ENCODE results near the gene PRKCA.
A peak's percentile ranks its signal among the peaks of the same experiment; 100 is the strongest.
"Not testable (repeated sequence)": the region's sequence is repeated elsewhere in the genome, so short reads cannot be mapped to it uniquely, and the experiment has no call there.

PRKCA gene

DNA sequence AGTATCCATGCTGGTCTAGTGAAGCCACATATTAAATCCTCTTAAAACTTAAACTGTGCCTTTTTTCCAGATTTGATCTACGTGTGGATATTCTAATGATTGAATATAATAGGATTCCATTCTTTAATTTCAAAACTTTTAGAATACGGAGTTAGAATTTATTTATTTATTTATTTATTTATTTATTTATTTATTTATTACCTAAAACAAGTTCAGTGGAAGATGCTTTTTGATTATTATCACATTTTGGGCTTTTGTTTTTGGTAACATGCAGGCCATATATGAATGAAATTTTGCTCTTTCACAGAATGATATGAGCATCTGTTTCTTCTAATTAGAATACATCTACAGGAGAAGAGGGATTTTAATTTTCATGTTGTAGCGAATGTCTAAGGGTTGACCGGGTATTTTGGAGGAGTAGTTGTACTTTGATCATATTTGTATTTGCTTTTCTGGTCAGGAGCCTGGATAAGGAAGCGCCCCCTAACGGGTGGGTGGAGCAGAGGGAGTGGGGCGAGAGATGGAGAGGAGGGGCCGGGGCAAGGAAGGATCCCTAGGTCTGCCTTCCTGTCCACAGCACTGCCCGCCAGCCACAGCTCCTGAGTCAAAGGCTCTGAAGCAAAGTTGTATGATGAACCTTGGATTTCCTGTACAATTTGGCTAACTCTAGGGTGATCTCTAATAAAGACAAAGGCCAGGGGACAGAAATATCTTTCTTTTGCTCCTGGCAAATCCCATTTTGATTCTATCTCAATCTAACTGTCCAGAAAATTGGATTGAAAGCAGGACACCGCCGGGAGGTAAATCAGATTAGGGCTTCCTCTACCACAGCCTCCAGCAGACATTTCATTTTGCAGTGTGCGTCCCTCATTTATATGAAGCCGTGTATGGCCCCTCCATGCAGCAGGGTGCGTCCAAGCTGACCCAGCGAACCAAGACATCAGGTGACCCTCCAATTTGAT is 149.1 kb downstream of the PRKCA start:
- Histone ChIP-seq H3K36me3 (no peaks in the 10 kb centered on the region), H3K27ac (no peak overlapping the region), H3K9me3 (no peaks in the 10 kb centered on the region), H3K4me1 (no peaks in the 10 kb centered on the region), H3K4me3 (no peak overlapping the region), H3K27me3 (no peaks in the 10 kb centered on the region)
- TF ChIP-seq, protein P1, sequence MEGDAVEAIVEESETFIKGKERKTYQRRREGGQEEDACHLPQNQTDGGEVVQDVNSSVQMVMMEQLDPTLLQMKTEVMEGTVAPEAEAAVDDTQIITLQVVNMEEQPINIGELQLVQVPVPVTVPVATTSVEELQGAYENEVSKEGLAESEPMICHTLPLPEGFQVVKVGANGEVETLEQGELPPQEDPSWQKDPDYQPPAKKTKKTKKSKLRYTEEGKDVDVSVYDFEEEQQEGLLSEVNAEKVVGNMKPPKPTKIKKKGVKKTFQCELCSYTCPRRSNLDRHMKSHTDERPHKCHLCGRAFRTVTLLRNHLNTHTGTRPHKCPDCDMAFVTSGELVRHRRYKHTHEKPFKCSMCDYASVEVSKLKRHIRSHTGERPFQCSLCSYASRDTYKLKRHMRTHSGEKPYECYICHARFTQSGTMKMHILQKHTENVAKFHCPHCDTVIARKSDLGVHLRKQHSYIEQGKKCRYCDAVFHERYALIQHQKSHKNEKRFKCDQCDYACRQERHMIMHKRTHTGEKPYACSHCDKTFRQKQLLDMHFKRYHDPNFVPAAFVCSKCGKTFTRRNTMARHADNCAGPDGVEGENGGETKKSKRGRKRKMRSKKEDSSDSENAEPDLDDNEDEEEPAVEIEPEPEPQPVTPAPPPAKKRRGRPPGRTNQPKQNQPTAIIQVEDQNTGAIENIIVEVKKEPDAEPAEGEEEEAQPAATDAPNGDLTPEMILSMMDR (IDR thresholded peaks at IDR 0.05), result no peak
- no peak for DNase-seq
- intact Hi-C loops (cut with DNase I; ENCODE audit: low total_unique reads), result no loop called here

DNA sequence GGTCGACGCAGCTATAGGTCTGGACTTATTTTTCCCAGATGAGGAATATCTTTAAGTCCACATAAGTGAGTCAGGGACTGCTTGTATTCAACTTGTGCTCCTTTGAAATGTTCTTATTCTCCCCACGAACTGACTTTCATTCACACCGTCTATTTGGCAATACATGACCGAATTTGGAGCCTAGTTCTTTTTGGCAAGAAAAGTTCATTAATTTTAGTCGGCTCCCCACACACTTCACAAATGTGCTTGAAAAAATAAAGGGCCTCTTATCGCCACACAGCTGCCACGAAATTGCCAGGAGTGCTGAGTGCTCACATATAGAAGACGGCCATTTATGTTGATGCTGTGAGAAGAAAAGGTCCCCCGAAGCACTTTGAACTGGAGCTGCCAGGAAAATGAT is 152.6 kb downstream of the PRKCA start:
- TF ChIP-seq, protein P1 (IDR thresholded peaks at IDR 0.05), result no peak
- no peaks in the 10 kb centered on the region for H3K27me3 ChIP-seq
- H3K36me3 ChIP-seq, result no peaks in the 10 kb centered on the region
- H3K4me1 ChIP-seq, result no peaks in the 10 kb centered on the region
- no peak overlapping the region for H3K27ac ChIP-seq
- H3K9me3 ChIP-seq, result no peaks in the 10 kb centered on the region
- DNase-seq, result no peak
- intact Hi-C loops (cut with DNase I; ENCODE audit: low total_unique reads), result no loop called here
- no peak overlapping the region for H3K4me3 ChIP-seq

DNA sequence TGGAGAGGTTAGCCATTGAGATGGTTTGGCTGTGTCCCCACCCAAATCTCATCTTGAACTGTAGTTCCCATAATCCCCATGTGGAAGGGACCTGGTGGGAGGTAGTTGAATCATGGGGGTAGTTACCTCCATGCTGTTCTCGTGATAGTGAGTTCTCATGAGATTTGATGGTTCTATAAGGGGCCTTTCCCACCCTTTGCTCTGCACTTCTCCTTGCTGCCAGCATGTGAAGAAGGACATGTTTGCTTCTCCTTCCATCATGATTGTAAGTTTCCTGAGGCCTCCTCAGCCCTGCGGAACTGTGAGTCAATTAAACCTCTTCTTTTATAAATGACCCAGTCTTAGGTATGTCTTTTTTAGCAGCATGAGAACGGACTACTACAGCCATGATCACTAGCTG is 155.1 kb downstream of the PRKCA start:
- H3K27me3 ChIP-seq; H3K4me1 ChIP-seq; H3K9me3 ChIP-seq; H3K27ac ChIP-seq; intact Hi-C loops (cut with DNase I; ENCODE audit: low total_unique reads); H3K36me3 ChIP-seq; H3K4me3 ChIP-seq; DNase-seq: not testable (repeated sequence)

DNA sequence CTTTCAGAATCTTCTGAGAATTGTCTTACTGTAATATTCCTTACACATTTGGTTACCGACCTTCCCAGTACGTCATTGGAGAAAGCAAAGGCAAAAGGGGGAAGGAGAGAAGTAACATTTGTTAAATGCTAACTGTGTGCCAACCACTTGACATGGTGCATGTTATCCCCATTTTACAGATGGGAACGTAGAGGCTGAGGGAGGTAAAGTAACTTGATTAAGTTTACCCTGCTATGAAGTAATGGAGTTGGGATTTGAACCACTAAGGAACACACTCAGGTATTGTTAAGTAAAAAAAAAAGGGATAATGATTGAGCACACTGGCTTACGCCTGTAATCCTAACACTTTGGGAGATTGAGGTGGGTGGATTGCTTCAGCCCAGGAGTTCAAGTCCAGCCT is 156.4 kb downstream of the PRKCA start:
- H3K27ac ChIP-seq, result no peak overlapping the region
- no peaks in the 10 kb centered on the region for H3K36me3 ChIP-seq
- DNase-seq, result no peak
- no peaks in the 10 kb centered on the region for H3K27me3 ChIP-seq
- TF ChIP-seq, protein P1 (IDR thresholded peaks at IDR 0.05), result no peak
- no peak overlapping the region for H3K4me3 ChIP-seq
- intact Hi-C loops (cut with DNase I; ENCODE audit: low total_unique reads), result no loop called here
- no peaks in the 10 kb centered on the region for H3K4me1 ChIP-seq
- H3K9me3 ChIP-seq, result no peaks in the 10 kb centered on the region

DNA sequence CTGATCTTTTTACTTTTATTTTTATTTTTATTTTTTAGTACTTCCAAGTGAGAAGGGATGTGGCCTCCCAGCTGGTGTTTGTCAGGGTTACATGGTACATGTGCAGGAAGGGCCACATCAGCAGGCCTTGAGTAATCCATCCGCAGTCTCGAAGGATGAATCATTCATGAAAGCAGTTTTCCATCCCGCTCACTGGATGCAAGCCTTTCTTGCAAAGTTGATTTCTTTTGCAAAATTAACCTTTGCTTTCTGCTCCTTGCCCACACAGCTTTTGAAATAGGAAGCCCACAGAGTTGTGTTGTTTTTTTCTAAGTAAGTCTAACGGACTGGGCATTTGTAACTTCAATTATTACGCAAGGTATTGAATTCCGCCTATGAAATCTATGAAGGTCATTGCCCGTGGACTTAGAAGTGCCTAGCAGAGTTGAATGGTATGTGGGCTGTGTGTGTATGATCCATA is 157.4 kb downstream of the PRKCA start:
- Histone ChIP-seq H3K9me3 (no peaks in the 10 kb centered on the region), H3K27ac (no peak overlapping the region), H3K4me3 (no peak overlapping the region), H3K27me3 (no peaks in the 10 kb centered on the region), H3K36me3 (no peaks in the 10 kb centered on the region), H3K4me1 (no peaks in the 10 kb centered on the region)
- intact Hi-C loops (cut with DNase I; ENCODE audit: low total_unique reads), result no loop called here
- DNase-seq, result peak in 1 of 2 donors; percentile 56
- TF ChIP-seq, protein P1 (IDR thresholded peaks at IDR 0.05), result no peak

DNA sequence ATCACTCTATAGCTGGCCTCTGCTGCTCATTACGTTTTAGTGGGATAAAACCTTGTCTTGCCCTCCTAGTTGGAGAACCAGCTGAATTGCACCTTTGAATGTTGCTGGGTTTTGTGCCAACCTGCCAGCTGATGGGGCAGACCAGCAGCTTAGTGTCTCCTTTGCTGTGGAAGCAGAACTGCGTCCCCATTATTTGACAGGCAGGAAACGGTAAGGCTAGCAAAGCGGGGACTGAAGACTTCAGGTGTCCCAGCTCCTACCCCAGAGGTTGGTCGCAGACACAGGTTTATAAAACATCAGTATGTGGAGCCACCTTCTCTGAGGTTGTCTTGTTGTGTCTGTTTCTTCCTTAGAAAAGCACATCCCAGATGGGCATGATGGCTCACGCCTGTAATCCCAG is 158.1 kb downstream of the PRKCA start:
- Histone ChIP-seq H3K9me3 (no peaks in the 10 kb centered on the region), H3K4me1 (no peaks in the 10 kb centered on the region), H3K27me3 (no peaks in the 10 kb centered on the region), H3K27ac (no peak overlapping the region), H3K4me3 (no peak overlapping the region), H3K36me3 (no peaks in the 10 kb centered on the region)
- intact Hi-C loops (cut with DNase I; ENCODE audit: low total_unique reads), result no loop called here
- TF ChIP-seq, protein P1 (IDR thresholded peaks at IDR 0.05), result no peak
- DNase-seq, result no peak

Measured in tibial artery (tissue), 4 donors.